HG02870 (cell line): Measurements from ENCODE around the gene CKAP2L.

Experiments
- ATAC-seq: cut with Tn5 transposase; IDR thresholded peaks from one replicate; pipeline ENCODE4 v1.9.1; 2021; ENCODE audit warnings: mild to moderate bottlenecking, moderate library complexity; ENCODE audit not compliant: unreplicated experiment

CKAP2L gene

GRCh38 chr2:112764071-112765044, at the start of gene CKAP2L:
CKAP2L (minus strand) TSS chr2:112764609; CDS start chr2:112764598, 11 bp downstream.
- ATAC-seq = peak; percentile 96

DNA sequence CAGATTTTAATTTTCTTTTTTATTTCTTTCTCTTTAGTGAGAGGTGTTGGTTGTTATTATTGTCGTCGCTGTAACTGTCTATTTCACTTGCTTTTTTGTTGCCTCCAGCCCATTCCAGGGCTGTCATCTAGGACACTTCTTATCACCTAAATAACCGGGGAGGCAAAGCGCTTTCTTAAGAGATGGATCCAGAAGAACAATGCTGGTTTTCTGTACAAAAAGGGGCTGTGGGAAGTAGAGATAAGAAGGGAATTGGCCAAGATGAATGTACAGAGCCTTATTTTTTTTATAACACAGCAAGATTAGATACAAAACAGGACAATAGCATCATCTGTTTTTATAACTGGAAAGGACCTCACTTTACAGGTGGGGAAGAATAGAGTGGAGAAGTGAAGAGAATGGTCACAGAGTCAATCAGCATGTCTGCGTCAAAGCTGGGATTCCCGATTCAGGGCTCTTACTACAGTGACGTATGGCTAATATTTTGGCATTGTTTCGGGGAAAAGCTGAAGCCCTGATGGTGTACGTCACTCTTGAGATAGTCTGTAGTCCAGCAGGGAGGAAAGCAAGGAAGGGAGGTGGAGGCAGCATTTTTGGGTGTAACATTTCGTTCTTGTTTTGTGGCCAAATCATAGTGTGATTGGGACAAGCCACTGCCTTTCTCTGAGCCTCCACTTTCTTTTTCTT, 49.0 kb upstream of the CKAP2L start:
- no peak for ATAC-seq

- peak; percentile 87 for ATAC-seq
Measured at GRCh38 chr2:112812318-112813267, 48.2 kb upstream of the CKAP2L start.

DNA sequence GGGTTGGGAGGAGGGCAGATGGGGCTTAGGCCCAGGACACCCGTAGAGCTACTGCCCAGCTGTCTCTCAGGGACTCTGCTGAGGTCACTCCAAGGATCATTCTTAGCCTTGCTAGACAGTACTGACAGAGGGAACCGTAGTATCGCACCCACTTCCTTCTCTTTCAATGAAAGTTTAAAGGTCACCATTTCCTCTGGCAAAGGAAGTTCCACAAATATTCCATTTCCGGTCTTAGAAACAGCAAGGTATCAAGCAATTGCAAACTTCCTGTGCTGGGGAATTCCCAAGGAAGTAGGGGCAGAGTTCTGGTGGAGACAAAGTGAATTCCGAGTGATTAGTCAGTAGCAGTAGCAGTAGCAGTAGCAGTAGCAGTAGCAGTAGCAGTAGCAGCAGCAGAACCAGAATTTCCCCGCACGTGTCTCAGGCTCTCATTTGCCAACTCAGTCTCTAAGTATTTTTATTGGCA, 47.5 kb upstream of the CKAP2L start:
- ATAC-seq = peak; percentile 41

DNA sequence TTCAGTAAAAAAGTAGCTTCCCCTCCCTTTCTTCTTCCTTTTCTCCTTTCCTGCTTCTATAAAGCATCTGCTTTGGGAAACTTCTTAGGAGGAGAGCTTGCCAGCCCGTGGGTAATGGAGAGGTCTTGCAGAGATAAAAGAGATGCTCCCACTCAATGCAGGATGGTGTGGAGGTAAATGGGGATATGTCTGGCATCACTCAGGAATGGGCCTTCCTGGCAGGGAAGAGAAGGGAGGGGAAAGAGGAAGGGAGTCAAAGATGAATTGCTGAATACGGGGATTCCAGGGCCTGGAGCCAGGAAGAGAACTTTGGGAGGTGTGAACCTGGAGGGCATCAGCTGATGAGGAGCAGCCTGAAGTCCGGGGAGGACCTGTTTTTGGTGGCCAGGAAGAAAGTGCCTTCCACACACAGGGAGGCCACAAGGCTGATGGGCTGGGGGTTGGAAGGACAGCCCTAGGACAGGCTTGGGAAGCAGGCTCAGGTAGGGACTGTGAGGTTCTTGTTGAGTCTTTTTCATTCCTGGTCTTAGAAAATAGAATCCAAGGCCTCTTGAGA, 46.9 kb upstream of the CKAP2L start:
- no peak for ATAC-seq

GRCh38 chr2:112809112-112809511, 44.7 kb upstream of the CKAP2L start:
- ATAC-seq = no peak

GRCh38 chr2:112807233-112807807, 42.9 kb upstream of the CKAP2L start:
- ATAC-seq = no peak

DNA sequence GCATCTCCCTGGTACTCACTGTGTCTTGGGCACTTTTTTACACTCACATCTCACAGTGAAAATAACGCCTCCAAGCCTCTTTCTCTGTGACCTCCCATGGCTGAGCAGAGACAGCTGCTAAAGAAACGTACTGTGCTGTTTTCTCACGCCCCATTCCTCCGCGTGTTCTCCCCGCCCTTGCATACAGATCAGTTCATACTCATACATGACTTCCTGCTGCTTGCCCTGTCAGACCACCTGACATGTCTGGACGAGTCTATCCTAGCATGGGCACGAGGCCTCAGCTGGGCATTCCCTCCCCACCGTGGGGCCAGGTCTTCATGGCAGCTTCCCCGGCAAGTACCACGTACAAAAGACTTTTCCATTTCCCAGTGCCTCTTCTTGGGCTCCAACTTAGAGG, 41.1 kb upstream of the CKAP2L start:
- peak; percentile 86 for ATAC-seq

DNA sequence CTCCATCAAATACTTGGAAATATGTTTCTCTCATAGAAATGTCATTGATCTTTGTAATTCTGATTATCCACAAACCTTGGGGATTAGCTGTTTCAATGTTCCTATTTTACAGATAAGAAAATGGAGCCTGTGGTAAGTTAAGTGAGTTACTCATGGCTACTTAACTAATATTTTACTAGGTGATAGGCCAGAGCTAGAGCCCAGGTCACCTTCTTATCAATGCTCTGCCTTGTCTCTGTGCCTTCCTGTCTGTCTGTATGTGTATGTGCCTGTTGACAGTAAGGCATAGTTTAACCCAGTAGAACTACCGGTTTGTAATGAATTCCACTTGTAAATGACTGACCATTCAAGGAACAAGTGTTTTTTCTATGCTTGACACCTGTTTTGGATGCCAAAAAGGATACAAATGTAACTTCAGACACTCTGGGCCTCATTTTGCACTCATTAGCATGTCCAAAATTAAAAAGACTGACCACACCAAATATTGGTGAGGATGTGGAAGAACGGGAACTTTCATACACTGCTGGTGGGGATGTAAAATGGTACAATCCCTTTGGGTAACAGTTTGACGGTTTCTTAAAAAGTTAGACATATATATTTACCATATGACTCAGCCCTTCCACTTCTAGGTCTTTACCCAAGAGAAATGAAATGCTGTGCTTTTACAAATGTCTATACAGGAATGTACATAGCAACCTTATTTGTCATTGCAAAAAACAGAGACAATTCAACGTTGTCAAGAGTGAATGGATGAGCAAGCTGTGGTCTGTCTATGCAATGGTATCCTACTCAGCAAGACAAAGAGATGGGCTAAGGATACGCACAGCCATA, 39.5 kb upstream of the CKAP2L start:
- ATAC-seq = no peak

- ATAC-seq = no peak
Measured at GRCh38 chr2:112800881-112801583, 36.6 kb upstream of the CKAP2L start.

DNA sequence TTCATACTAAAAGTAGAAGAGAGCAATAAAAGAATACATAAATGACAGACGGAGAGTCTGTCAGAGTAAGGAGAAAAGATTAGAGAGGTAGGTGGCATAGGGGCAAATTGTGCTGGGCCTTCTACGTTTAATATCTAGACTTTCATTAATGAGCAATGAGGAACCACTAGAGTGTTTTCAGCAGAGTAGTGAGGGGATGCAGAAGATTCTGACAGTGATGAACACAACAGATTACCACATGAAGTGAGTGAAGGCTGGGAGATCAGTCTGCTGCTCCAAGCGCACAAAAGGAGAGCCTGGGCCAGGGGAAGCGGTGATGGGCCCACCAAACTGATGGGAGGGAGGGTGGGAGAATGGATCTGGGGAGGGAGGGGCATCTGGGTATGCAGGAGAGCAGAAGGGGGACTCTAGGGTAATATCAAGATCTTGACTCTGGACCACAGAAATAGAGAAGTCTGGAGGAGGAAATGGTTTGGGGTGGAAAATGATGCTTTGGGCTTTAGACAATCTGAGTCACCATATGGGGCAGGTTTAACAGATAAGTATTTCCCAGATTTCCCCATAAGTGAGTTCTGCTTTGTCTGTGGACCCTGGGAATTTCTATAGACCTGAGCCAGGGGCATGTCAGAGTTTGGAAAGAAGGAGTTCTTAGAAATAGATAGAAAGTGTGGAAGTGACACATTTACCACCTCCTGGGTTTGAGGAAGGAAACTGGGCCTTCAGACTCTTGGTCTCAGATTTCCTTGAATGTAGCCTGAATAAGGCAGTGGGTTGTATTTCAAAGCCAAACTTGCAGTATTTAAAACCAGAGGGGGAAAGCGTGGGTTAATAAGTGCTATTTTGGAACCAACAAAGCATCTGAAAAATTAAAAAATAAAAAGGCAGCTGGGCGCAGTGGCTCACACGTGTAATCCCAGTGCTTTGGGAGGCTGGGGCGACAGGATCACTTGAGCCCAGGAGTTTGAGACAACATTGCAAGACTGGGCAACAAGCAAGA, 34.9 kb upstream of the CKAP2L start:
- ATAC-seq = peak; percentile 52

DNA sequence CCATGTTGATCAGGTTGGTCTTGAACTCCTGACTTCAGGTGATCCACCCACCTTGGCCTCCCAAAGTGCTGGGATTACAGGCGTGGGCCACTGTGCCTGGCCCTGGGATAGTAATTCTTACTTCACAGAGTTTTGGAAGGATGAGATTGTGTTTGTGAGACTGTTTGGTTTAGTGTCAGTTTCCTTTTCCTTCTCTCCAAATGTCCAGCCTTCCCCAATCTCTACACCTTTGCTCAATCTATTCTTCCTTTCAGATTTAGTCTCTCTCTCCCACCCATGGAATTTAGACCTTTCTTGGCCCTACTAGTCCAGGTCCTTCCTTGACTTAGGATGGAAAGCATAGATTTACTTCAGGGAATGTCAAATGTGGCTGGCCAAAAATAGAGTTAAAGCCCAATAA, 32.1 kb upstream of the CKAP2L start:
- no peak for ATAC-seq

DNA sequence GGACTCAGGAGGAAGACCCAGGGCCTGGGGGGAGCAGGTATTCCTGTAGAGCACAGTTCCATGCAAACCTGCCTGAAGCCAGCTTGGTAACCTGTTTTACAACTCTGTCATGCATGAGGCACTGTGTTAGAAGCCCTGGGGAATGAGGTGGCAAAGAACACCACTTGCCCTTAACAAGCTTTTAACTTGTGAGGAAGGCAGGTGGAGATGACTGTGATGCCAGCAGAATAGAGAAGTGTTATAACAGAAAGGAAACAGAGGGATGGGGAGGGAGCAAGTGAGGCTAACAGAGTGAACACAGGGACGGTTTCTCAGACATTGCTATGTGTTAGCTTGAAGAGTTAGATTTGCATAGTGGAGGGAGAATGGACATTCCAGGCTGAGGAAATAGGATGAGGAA, 31.4 kb upstream of the CKAP2L start:
- no peak for ATAC-seq

- ATAC-seq = no peak
Measured at GRCh38 chr2:112794841-112795240, 30.4 kb upstream of the CKAP2L start.

DNA sequence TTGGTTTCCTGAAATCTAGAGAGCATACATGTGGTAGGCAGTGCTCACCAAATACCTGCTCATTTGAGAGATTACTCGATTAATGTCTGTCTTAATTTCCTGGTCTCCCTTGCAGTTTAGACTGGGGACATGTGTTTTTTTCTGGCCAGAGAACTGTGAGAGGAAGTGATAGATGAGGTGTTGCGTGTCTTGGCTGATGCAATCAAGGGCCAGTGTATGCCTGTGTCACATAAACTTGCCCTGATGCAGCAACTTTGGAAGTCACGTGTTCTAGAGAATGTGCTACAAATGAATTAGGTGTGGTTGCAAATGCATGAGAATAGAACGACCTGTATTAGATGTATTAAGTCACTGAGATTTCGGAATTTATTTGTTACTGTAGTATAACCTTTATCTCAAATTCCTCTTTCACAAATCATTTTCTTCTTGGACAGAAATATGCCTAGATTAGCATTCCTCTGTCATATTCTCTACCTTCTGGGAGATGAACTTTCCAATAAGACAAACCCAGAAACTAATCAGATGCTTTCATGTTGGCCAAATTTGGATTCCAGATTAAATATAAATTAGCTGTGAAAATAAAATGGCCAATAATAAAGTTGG, 29.8 kb upstream of the CKAP2L start:
- peak; percentile 70 for ATAC-seq

DNA sequence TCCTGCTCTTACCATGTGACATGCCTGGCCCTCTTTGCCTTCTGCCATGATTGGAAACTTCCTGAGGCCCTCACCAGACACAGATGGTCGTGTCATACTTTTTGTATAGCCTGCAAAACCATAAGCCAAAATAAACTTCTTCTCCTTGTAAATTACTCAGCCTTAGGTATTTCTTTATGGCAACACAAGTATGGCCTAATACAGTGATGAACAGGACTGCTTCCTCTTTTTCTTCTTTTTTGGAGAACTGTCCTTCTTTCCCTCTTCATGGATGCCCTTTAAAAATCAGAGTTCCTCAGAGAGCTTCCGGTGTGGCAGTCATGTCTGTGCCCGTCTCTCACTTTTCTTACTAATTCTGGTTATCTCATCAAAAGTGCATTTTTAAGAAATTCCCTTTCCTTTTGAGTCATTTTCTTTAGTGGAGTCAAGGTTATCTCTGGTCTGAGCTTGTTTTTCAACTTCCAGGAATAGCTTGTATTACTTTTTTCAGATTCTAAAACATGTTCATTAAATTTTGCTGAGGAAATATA, 29.1 kb upstream of the CKAP2L start:
- peak; percentile 37 for ATAC-seq

GRCh38 chr2:112792419-112792818, 28.0 kb upstream of the CKAP2L start:
- no peak for ATAC-seq
